ENCODE results near the gene CCDC192.

CCDC192 gene

DNA sequence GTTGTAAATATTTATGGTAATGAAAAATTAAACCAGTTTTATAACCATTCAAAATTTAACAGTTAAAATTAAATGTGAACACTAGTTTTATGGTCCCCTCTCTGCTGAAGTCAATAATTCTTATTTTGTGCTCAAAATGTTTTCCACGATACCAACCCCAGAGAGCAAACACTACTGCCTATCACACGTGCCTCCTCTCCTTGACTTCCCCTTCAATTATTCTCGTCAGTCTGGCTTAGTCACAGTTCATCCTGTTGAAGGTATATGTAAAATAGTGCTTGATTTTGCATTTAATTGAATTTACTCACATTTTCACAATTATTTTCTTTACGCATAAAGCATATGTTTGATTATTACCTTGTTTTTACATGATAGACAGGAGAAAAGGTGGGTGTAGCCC is 148.8 kb downstream of the CCDC192 start:
- DNase-seq, result no peak

DNA sequence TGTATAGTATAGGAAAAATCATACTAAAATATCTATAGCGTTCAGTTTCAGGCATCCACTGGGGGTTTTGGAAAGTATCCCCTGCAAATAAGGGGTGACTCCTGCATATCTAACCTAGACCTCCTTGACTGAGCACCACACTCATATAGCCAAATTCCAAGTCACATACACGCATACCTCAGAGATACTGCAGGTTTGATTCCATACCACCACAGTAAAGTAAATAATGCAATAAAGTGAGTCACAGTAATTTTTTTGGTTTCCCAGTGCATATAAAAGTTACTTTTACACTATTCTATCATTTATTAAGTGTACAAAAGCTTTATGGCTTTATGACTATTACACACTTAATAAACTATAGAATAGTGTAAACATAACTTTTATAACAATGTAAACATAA is 151.3 kb downstream of the CCDC192 start:
- no peak for DNase-seq

DNA sequence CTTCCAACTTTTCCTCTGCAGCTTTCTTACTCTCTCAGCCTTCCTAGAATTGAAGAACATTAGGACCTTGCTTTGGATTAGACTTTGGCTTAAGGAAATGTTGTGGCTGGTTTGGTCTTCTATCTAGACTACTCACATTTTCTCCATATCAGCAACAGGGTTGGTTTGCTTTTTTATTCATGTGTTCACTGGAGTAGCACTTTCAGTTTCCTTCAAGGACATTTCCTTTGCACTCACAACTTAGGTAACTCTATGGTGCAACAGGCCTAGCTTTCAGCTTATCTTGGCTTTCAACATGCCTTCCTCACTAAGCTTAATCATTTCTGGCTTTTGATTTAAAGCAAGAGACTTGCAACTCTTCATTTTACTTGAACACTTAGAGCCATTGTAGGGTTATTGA is 153.1 kb downstream of the CCDC192 start:
- no peak for DNase-seq

DNA sequence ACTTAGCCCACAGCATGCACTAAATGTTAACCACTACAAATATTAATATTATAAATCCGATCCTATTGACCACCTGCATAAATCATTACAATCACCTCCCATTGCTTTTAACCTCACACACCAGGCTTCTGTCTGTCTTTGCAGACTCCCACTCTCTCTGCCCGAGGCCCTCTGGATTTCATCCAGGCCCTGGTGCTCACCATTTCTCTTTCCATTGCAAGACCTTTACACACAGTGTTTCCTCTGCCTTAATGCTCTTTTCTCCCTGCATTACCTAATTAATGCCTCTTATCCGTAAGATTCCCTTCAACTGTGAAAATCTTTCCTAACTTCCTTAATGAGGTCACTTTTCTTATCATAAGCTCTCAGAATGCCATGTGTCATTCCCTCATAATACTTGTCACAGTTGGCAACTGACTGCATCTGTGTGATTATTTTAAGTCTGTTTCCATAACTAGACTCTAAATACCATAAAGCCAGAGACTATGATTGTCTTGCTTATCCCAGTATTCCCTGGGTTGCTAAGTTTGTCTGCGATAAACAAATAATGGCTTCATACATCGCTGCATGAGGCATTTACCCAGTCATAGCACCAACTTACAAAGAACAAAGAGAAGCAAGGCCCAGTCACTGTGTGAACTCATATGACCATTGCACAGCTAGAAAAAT is 155.1 kb downstream of the CCDC192 start:
- no peak for DNase-seq

DNA sequence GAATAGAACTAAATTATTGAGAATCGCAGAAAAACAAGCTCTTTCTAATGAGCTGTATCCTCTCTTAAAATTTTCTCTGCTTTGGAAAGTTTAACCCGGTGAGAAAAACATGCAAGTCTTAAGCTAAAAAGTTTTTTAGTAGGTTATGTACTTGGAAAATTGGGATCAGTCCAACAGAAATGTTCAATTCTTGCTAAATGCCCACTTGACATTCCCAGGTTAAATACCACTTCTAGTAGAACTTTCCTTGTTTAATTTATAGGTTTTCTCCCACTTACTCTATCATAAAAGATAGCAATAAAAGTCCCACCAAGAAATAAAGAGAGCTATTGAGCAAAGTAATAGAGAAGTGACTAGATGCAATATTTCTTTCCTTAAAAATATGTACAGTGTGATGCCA is 157.1 kb downstream of the CCDC192 start:
- no peak for DNase-seq

DNA sequence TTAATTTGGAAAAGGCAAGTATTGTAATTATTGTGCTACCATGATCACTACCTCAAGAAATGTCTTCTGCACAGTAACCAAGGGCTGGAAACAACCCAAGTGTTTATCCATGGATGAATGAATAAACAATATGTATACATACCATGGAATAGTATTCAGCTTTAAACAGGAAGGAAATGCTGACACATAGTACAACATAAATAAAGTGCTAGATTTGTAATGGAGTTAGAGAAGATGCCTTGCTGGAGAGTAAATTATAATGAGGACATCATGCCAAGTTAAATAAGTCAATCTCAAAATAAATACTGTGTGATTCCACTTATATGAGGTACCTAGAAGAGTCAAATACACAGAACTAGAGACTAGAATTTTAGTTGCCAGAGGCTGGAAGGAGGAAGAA is 160.0 kb downstream of the CCDC192 start:
- no peak for DNase-seq

DNA sequence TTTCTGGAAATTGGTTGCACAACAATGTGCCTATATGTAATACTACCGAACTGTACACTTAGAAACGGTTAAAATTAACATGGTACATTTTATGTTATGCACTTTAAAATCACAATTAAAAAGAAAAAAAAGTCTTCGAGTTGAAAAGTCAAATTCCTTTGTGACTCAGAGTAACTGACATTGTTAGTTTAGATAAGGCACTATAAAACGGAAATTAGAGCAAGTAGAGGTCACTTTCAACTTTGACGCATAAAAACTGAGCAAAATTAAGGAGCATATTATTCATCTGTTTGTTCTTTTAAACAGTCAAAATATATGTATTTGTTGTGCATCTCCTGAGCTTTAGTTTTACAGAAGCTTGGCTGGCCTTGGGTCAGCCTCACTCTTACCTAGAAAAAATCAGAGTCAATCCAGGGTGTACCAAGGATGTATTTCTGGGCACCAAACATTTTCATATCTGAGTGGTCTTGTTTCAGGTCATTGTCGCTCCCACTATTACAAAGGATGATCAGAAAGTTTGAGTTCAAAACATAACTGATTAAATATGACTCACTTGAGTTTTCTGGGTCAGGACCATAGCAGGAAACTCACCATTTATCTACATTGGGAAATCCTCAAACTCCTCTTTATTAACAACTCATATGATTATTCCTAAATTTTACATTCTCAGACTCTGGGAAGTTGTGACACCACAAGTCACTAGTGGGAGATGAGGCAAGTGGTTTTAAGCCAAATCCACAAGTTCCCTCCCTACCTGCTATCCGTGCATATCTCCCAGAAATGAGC is 160.6 kb downstream of the CCDC192 start:
- DNase-seq, result no peak

DNA sequence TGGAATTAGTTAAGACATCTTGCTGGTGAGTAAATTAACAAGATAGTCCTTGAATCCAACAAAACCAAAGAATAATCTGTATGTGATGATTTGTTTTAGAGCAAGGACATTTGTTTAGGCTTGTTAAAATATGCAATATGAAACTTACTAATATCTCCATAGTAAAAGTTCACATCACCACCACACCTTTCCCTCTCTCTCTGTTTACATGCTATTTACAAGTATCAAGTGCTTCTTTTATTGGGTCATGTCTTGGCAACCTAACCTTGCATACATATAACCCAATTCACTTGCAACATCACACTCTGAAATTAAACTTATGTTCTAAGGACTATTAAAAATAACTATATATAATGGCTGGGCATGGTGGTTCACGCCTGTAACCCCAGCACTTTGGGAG is 161.3 kb downstream of the CCDC192 start:
- no peak for DNase-seq

DNA sequence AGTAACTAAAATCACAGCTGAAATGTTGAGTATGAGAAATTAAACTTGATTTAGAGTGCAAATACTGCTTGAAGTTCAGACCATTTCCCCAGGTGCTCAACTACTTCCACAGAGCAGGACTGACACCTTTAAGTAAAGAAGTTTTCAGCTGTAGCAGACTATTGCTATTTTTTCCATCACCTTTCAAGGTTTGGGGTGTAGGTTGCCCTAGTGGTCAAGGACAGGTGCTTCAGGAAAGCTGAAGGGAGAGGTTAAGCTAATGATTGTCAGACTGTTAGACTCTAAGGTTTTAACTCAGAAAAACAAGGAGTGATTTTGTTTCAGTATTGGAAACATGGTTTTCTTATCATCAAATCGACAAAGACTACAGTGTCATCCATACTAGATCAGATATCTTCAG is 162.1 kb downstream of the CCDC192 start:
- no peak for DNase-seq

DNA sequence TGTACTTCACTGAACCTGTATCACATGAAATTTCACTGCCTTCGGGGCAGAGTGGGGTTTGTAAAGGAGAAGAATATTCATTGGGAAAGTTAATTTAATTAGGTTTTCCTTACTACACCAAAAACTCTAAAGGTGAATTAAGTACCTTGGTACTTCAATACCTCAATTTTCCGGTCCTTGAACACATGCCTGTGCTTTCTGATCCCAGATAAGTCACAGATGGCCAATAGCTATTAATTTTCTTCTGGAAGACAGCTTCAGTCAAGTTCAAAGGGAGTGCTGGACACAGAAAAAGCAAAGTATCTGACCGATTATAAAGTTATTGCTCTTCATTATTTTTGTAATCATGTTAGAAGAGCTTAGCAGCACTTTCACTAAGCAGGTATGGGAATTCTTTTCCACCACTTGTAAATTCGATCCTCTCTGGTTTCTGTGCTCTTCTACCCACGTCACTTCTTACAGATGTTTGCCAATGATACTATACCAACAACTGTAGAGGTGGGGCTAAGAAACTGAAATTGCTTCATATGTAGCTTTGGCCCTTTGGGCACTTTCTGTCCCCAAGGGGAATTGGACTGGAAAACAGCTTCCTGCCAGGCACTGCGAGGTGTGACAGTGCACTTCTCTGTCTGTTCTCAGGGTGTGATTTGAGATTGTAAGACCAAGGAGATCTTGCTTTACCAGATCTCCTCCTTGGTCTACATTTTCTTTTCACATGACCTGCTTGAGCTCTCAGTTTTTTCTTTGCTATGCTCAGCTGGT is 164.0 kb downstream of the CCDC192 start:
- DNase-seq, result no peak

DNA sequence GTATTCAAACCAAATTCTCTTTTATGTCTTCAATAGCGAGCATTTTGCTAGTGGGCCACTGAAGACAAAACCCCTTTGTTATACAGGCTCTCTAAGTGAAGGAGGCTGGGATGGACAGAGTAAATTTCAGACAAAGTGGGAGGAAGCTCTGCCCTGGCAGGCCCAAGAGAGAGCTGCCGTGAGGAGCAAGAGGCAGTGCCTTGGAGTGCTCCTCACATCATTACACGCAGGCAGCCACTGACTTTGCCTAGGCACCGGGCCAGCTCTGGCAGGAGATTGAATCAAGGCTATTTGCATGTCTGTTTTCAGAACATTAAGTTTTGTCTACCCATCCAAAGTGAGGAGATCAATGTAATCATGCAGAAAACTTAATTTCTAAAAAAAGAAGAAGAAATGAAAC is 167.7 kb downstream of the CCDC192 start:
- no peak for DNase-seq

DNA sequence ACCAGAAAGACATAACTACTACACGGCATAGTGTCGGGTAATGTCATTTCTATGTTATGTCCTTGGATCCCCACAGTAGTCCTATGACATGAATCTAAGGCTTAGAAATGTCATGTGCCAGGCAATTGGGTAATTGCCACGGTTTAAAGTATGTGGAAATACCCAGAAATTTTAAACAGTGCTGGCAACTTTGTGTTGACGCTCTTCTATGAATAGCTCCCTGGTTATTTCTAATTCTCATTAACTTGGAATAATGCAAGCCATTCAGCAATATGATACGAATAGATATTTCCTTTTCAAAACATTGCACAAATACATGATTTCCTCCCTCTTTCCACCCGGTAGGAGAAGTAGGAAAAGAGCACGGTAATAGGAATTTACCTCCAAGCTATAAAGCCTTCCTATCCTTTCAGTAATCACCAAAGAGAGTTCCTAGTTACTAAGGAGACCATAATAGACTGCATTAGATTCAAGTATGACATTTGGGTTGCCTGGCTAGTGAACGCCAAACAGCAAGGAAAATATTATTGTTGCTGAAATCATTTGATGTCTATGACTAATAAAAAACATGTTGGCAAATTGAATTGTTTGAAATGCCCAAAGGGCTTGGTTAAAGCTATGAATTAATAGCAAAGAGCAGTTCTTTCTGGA is 168.4 kb downstream of the CCDC192 start:
- DNase-seq, result no peak

DNA sequence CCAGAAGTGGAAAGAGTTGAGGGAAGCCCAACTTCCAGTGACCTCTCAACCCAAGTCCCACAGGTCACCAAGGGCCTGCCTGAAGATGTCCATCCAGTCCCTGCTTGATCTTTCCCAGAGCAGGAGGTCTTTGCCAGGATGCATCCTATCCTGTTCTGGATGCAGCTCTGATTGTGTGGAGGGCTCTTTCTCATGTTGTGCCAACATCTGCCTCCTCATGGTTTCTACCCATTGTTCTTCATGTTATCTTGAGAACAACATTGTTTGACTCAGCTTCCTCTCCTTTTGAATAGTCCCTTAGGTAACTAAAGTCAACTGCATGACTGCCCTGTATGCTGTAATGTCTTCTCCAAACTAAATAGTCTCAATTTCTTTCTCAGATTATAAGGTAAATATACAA is 169.3 kb downstream of the CCDC192 start:
- no peak for DNase-seq

DNA sequence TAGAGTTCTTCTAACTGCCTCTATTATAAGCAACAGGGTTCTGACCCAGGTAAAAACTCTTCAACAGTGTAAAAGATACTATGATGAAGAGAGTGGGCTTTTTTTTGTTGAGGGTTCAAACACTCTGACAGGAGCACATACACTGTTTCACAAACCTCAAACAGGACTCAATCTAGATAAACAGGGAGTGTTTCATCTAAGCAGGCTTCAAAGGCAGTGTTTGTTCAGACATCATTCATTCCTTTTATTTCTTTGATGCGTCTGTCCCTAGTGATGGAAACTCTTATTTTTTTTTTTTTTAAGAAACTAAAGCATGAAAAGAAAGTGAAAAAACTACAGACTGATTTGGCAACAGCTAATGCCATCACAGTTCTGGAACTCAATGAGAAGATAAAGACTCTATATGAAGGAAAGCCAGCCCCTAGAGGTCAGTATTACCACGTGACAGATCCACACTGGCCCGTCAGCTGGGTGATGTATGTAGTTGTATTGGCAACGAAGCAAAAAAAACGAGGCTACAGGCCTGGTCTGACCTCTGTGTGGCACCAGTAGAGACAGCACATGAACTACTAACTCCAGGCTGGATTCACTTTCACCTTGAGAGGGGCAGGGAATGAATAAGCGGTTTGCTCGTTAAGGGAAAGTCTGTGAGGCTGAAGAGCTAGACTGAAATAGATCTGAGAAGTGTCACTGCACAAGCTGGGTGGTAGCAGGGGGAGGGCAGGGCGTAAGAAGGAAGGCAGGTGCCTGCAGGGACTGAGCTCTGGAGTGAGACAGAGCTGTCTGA is 172.2 kb downstream of the CCDC192 start:
- DNase-seq, result peak; percentile 75

DNA sequence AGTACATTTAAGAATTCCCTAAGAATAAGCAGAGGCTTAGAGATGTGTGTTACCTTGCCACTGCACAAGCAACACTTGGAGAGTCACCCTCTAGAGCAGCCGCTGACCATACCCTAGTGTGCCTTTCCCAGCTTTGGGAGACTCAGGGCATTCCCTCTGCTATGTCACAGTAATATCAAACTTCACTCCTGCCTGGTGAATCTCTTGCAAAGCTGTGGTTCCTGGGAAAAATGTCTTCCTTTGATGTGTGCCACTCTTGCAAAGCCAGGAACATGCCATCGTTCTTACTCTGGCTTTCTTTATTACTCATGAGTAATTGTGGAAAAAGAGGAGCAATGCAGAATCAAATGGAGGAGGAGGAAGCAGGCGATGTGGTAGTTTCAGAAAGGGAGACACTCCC is 173.2 kb downstream of the CCDC192 start:
- no peak for DNase-seq

DNA sequence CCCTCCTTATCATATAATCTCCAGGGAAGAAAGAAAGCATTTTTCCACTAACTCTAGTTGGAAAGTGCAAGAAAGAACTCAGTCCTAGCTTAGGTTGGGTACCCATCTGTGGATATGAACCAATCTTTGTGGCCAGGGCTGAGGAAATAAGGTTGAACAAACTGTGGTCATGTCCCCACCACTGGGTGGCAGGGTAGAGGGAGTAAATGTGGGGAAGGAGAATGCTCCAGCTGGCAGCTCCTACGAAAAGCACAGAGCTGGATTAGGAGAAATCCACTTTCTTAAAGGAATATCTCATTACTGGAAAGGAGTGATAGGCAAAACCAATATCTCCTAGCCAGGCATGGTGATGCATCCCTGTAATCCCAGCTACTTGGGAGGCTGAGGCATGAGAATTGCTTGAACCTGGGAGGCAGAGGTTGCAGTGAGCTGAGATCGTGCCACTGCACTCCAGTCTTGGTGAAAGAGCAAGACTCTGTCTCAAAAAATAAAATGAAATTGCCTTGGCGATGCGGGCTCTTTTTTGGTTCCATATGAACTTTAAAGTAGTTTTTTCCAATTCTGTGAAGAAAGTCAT is 175.1 kb downstream of the CCDC192 start:
- peak; percentile 23 for DNase-seq

DNA sequence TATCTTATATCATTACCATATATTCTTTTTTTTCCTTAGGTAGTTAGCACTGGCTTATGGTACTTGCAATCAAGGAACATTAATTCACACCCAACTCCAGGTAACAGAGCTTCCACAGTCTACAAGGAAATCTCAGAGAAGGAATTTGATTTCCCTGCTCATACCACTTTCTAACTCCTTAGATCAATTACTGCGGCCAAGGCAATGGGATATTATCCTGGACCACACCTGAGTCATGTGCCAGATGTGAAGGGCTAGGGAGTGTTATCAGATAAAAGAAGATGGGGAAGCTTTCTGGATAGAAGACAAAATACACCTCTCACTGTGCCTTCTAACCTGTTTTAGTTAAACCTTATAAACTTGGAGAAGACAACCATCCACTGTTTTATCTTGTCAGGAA is 181.2 kb downstream of the CCDC192 start:
- DNase-seq, result no peak

DNA sequence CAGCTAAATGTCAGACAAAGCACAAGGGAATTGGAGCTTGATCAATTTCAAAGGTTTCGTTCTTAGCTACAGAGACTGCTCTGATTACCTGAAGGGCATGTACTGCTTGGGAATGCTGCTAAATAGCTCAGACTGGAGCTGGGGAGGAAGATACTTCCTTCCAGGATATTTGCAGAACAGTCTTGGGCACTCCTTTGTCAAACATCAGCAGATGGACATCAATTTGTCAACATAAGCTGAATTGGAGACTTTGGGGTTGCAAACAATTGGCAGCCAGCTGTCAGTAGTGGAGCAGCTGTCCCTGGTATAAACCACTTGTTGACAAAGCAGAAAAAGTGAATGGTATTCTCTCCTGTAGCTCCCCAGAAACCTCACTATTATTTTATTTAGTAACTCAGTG is 182.0 kb downstream of the CCDC192 start:
- peak; percentile 30 for DNase-seq

DNA sequence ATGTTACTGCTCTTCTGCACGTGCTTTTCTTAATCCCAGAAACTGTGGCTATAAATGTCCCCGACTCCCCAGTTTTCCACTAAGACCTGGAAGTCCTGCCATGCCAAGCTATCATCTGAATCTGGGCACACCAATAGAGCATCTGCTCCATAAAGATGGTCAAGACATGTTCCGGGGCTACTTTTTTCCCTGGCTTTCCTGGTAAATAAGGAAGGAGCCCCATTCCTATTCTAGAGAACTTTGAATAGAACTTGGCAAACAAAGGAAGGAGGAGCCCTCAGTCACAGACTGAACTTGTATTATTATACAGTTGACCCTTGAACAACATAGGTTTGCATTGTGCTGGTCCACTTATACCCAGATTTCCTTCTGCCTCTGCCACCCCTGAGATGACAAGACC is 182.9 kb downstream of the CCDC192 start:
- DNase-seq, result no peak

DNA sequence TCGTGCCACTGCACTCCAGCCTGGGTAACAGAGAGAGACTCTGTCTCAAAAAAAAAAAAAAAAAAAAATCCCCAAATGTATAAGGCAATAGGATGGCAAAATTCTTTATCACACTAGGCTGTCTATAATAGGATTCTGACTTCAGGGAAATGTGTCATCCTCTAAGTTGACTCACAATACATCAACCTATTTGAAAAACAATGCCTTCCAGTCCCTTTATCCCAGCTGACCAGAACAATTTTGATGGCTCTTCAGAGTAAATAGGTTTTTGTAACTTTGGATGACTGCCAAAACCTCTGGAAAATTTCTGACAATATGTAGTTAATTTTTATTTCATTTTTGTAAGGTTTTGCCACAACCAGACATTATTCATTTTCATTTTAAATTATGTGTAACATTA is 184.1 kb downstream of the CCDC192 start:
- DNase-seq, result no peak

DNA sequence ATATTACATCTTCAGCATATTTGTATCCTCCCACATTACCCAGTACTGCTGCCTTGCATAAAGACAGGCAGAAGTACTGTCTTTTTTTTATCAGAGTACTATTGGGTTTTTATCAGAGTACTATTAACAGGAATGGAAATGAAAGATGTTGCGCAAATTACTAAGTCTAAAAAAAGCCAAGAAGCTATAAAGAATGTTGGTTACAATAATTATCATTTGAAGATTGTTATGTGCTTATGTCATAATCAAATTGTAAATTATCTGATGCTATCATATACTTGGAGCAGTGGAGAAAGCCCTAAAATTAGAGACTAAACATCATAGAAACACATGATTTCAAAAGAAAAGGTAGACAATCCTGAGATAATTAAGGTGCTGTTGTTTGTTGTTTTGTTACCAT is 188.8 kb downstream of the CCDC192 start:
- no peak for DNase-seq

DNA sequence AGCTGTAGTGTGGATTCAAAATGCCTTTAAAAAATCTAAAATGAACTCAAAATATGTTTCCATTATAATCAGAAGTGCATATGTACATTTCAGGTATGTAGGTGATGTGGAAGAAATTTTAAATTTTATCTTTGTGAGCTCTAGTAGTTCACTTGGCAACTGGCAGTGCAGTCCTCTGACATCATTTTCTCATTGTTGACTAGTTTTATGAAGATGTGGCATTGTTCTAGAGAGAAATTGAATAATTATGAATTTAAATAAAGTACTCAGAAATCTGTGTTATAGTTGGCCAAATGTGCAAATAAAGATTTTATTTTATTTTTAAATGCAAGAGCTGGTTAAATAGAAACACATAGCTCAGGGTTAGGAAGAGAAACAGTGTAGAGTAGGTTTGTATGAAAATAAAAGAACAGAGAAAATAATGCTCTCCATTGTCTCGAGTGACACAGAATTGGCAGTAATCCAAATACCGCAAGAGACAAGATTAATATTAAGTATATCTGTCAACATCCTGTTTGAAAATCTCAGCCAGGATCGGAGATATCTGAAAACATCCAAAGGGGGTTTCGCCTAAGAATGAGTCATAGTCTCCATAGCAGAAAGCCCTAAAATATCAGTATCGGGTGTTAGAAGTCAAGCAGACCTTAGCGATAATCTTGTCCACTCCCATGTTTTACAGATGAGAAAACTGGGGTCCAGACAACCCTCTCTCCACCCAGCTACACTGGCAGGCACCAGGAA is 189.4 kb downstream of the CCDC192 start:
- no peak for DNase-seq
